GM10266 (cell line): Measurements from ENCODE around the gene KRT35.

Experiments
- DNase-seq: peaks from one replicate; pipeline ENCODE4 v3.0.0; 2012; ENCODE audit errors: extremely low spot score
- TF ChIP-seq, protein P1 (sequence below): IDR thresholded peaks from 2 replicates; pipeline ENCODE4 v1.5.1; 2012; ENCODE audit warnings: mild to moderate bottlenecking, low read depth; ENCODE audit not compliant: control insufficient read depth, insufficient read depth; ENCODE audit errors: missing control alignments

KRT35 gene

DNA sequence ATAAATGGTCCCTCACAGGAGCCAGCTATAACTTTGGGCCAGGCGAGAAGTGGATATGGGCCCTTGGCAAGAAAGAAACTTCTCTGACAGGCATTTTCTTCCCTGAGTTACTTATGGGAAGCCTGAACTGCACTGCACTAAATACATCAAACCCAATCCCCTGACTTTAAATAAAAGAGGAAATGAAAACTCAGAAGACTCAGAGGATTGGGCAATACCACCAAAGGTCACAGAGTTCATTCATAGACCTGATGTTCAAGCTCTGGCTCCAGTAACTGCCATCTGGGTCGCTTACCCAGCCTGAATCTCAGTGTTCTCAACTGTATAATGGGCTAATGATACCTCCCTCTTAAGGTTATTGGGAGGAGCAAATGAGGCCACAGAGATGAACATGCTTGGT is 815 bp downstream of the KRT35 start:
- no peak for DNase-seq
- TF ChIP-seq, protein P1, sequence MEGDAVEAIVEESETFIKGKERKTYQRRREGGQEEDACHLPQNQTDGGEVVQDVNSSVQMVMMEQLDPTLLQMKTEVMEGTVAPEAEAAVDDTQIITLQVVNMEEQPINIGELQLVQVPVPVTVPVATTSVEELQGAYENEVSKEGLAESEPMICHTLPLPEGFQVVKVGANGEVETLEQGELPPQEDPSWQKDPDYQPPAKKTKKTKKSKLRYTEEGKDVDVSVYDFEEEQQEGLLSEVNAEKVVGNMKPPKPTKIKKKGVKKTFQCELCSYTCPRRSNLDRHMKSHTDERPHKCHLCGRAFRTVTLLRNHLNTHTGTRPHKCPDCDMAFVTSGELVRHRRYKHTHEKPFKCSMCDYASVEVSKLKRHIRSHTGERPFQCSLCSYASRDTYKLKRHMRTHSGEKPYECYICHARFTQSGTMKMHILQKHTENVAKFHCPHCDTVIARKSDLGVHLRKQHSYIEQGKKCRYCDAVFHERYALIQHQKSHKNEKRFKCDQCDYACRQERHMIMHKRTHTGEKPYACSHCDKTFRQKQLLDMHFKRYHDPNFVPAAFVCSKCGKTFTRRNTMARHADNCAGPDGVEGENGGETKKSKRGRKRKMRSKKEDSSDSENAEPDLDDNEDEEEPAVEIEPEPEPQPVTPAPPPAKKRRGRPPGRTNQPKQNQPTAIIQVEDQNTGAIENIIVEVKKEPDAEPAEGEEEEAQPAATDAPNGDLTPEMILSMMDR: no peak

DNA sequence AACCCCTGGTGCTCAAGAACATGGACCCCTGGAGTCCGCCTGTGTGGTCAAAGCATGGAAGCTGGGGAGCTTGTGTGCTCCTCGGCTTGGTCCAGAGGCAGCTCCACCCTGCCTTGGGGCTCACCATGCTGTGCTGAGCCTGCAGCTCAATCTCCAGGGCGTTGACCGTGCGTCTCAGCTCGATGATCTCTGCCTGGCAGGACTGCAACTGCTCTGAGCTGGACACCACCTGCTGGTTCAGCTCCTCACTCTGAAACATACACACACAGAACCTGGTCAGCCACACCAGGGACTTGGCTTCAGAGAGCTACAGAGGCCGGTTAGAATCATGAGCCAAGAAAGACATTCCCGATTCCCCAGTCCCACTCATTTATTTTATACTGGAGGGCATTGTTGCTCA is 2.7 kb downstream of the KRT35 start:
- no peak for DNase-seq
- TF ChIP-seq, protein P1: no peak

DNA sequence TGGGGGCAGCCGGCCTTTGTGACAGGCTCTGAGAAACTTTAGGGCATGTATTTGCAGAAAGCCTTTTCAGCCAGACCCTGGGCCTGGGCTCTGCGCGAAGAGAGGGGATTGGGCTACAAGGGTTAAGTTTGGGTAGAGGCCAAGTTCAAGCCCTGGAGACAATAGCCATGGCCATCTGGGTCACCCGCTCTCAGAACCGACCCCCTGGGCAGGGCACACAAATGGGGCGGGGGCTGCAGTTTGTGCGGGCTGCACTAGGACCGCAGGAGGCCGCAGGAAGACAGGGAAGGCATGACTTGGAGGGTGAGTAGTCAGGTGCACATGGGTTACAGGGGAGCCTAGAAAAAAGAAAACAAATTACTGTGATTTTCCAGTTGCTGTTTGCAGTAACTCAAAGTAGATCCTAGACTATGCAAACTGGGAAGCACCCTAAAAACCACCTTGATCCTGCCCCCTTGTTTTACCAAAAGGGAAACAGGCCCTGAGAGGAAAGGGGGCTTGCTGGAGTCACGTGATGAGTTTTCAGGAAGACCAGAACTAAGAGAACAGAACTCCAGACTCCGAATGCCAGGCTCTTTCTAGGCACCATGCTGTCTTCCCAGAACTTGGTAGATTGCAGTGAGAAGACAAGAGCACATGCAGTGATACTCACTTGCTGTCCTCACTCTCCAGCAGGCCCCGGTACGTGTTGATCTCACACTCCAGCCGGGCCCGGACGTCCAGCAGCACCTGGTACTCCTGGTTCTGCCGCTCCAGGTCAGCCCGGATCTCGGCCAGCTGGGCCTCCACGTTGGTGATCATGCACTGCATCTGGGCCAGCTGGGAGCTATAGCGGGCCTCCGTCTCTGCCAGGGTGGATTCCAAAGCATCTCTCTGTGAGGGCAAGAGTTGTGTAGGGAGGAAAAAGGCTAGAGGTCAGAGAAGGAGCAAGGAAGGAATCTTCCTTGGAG is 3.8 kb downstream of the KRT35 start:
- no peak for DNase-seq
- TF ChIP-seq, protein P1: no peak

DNA sequence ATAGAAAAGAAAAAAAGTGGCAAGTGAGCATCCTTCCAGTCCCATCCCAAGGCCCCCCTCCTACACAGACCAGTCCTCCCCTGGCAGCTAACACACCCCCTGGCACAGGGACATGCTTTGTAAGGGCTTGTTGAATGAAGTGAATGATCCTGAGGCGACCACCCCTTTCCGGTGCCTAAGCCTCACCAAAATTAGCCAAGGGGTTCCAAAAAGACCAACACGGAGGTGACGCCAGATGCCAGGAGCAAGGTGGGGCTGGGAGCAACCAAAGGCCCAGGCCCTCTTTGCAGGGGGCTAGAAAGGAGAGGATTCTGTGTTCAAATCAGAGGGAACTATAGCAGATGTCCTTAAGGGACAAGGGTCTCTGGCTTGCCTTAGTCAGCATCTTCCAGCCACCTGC is 5.5 kb downstream of the KRT35 start:
- TF ChIP-seq, protein P1: no peak

DNA sequence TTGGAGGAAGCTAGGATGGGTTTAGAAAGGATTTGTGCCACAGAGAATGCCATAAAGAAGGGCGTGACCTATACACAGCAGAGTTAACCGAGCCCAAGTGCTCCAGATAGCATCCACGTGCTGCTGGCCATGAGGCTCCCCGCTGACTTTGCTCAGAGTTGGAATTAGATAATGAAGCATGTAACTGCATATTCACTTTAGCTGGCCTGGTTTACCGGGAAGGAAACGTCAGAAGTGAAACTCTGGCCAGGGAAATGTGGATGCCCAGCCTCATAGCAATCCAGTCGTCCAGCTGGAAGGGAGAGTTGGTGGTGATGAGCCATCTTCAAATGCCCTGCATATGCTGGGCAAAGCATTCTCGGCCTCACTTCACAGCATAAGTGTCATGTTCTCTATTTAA is 6.1 kb downstream of the KRT35 start:
- DNase-seq: no peak

More for the DNA sequence above, 5.5 kb downstream of the KRT35 start:
- no peak for DNase-seq

DNA sequence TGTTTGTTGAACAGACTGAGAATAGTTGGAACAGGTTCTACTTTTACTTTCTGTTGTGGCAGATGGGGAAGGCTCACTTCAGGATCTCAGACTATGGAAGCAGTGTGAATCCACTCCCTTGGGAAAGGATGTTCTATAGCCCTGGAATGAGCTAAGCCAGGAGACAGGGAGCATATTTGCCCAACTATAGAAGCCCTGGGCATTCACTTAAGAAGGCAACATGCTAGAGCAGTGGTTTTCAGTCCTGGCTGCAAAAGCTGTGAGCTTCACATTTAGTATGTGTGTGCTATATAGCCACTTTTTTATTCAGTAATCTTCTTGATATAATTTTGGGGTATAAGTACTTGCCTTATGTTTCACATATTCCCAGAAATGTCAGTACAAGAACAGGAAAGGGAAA is 12.6 kb downstream of the KRT35 start:
- TF ChIP-seq, protein P1: no peak
- no peak for DNase-seq

More for the DNA sequence above, 6.1 kb downstream of the KRT35 start:
- TF ChIP-seq, protein P1: no peak

DNA sequence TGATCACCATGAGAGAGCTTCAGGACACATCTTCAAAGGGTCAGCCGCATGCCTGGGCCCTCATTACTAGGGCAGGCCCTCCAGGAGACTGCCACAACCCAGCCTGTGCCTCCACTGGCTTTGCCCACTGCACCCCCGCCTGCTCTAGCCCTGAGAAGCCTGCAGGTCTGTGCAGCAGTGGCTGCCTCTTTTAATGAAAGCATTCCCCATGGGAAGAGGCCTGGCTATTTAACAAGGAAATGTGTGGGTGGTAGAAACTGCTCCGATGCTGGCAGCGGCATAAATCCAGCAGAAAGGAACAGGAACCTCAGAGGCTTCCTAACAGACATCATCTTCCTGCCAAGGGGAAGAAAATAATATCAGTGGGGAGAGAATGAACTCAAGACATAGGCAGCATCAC is 13.4 kb downstream of the KRT35 start:
- DNase-seq: no peak
- TF ChIP-seq, protein P1: no peak
